T-helper 1 cell treated with Interleukin-12 subunit alpha and Interleukin-12 subunit beta and Interleukin-4 antibody, amounts not matched to agents 30 μg/mL and 1 μg/mL, for 36 hours (primary cell): ENCODE data around the gene CCDC188.

Experiments
- H3K27ac Mint-ChIP-seq: one replicate; pipeline ENCODE4 v1.8.0; 2021; ENCODE audit warnings: mild to moderate bottlenecking, mixed read lengths
- H3K27me3 Mint-ChIP-seq: one replicate; pipeline ENCODE4 v1.8.0; 2021; ENCODE audit warnings: low read depth, mixed read lengths
- H3K36me3 Mint-ChIP-seq: one replicate; pipeline ENCODE4 v1.8.0; 2021; ENCODE audit warnings: low read depth, mixed read lengths
- H3K4me1 Mint-ChIP-seq: one replicate; pipeline ENCODE4 v1.8.0; 2021; ENCODE audit warnings: low read depth, mixed read lengths
- H3K4me3 Mint-ChIP-seq: one replicate; pipeline ENCODE4 v1.8.0; 2021; ENCODE audit warnings: mild to moderate bottlenecking, moderate library complexity, mixed read lengths
- H3K9me3 Mint-ChIP-seq: one replicate; pipeline ENCODE4 v1.8.0; 2021; ENCODE audit warnings: mixed read lengths

The CCDC188 gene

GRCh38 chr22:20150381-20151275, at the start of gene CCDC188:
CCDC188 (minus strand) TSS chr22:20151055; CDS start chr22:20150986, 69 bp downstream.
- no peaks in the 10 kb centered on the region for H3K4me1 Mint-ChIP-seq
- no peaks in the 10 kb centered on the region for H3K27me3 Mint-ChIP-seq
- H3K4me3 Mint-ChIP-seq, result no peak within 1 kb of the TSS
- H3K27ac Mint-ChIP-seq, result no peak within 1 kb of the TSS
- H3K36me3 Mint-ChIP-seq, result no peaks in the 10 kb centered on the region
- no peaks in the 10 kb centered on the region for H3K9me3 Mint-ChIP-seq

- H3K4me1 Mint-ChIP-seq, result no peaks in the 10 kb centered on the region
- H3K36me3 Mint-ChIP-seq, result no peaks in the 10 kb centered on the region
- H3K27me3 Mint-ChIP-seq, result no peaks in the 10 kb centered on the region
- no peak overlapping the region for H3K4me3 Mint-ChIP-seq
- no peak overlapping the region for H3K27ac Mint-ChIP-seq
- H3K9me3 Mint-ChIP-seq, result no peaks in the 10 kb centered on the region
These were observed 49.1 kb upstream of the CCDC188 start for GRCh38 chr22:20199906-20200305.

- no peaks in the 10 kb centered on the region for H3K9me3 Mint-ChIP-seq
- no peaks in the 10 kb centered on the region for H3K27me3 Mint-ChIP-seq
These were observed 48.6 kb upstream of the CCDC188 start for GRCh38 chr22:20199413-20199842.

GRCh38 chr22:20198557-20199319, 47.9 kb upstream of the CCDC188 start:
- no peak overlapping the region for H3K4me3 Mint-ChIP-seq
- no peaks in the 10 kb centered on the region for H3K27me3 Mint-ChIP-seq
- no peaks in the 10 kb centered on the region for H3K36me3 Mint-ChIP-seq
- no peaks in the 10 kb centered on the region for H3K4me1 Mint-ChIP-seq
- no peaks in the 10 kb centered on the region for H3K9me3 Mint-ChIP-seq
- peak overlapping the region; percentile 31 for H3K27ac Mint-ChIP-seq

More at GRCh38 chr22:20199413-20199842, 48.6 kb upstream of the CCDC188 start:
- Mint-ChIP-seq H3K4me3 (no peak overlapping the region), H3K36me3 (no peaks in the 10 kb centered on the region), H3K4me1 (no peaks in the 10 kb centered on the region), H3K27ac (no peak overlapping the region)

GRCh38 chr22:20197407-20198030, 46.7 kb upstream of the CCDC188 start:
- no peaks in the 10 kb centered on the region for H3K4me1 Mint-ChIP-seq
- no peaks in the 10 kb centered on the region for H3K27me3 Mint-ChIP-seq
- H3K9me3 Mint-ChIP-seq, result no peaks in the 10 kb centered on the region
- no peaks in the 10 kb centered on the region for H3K36me3 Mint-ChIP-seq
- no peak overlapping the region for H3K27ac Mint-ChIP-seq
- H3K4me3 Mint-ChIP-seq, result no peak overlapping the region

GRCh38 chr22:20196094-20196842, 45.4 kb upstream of the CCDC188 start:
- no peaks in the 10 kb centered on the region for H3K9me3 Mint-ChIP-seq
- no peak overlapping the region for H3K27ac Mint-ChIP-seq
- no peak overlapping the region for H3K4me3 Mint-ChIP-seq
- H3K36me3 Mint-ChIP-seq, result no peaks in the 10 kb centered on the region
- no peaks in the 10 kb centered on the region for H3K4me1 Mint-ChIP-seq
- no peaks in the 10 kb centered on the region for H3K27me3 Mint-ChIP-seq

- Mint-ChIP-seq H3K4me3 (no peak overlapping the region), H3K9me3 (no peaks in the 10 kb centered on the region), H3K27ac (no peak overlapping the region), H3K27me3 (no peaks in the 10 kb centered on the region), H3K36me3 (no peaks in the 10 kb centered on the region), H3K4me1 (no peaks in the 10 kb centered on the region)
These were observed 44.1 kb upstream of the CCDC188 start for GRCh38 chr22:20194681-20195593.

GRCh38 chr22:20193761-20194494, 43.1 kb upstream of the CCDC188 start:
- Mint-ChIP-seq H3K27me3 (no peaks in the 10 kb centered on the region), H3K36me3 (no peaks in the 10 kb centered on the region), H3K9me3 (no peaks in the 10 kb centered on the region), H3K4me1 (no peaks in the 10 kb centered on the region), H3K27ac (no peak overlapping the region), H3K4me3 (no peak overlapping the region)

- Mint-ChIP-seq H3K36me3 (no peaks in the 10 kb centered on the region), H3K4me3 (no peak overlapping the region), H3K9me3 (no peaks in the 10 kb centered on the region), H3K27ac (no peak overlapping the region), H3K4me1 (no peaks in the 10 kb centered on the region), H3K27me3 (no peaks in the 10 kb centered on the region)
These were observed 42.3 kb upstream of the CCDC188 start for GRCh38 chr22:20192972-20193760.

GRCh38 chr22:20192293-20192971, 41.6 kb upstream of the CCDC188 start:
- H3K4me3 Mint-ChIP-seq, result no peak overlapping the region
- no peaks in the 10 kb centered on the region for H3K27me3 Mint-ChIP-seq
- no peaks in the 10 kb centered on the region for H3K9me3 Mint-ChIP-seq
- H3K36me3 Mint-ChIP-seq, result no peaks in the 10 kb centered on the region
- no peak overlapping the region for H3K27ac Mint-ChIP-seq
- H3K4me1 Mint-ChIP-seq, result no peaks in the 10 kb centered on the region

GRCh38 chr22:20191803-20192202, 40.9 kb upstream of the CCDC188 start:
- Mint-ChIP-seq H3K36me3 (no peaks in the 10 kb centered on the region), H3K4me3 (no peak overlapping the region), H3K9me3 (no peaks in the 10 kb centered on the region), H3K27me3 (no peaks in the 10 kb centered on the region), H3K4me1 (no peaks in the 10 kb centered on the region), H3K27ac (no peak overlapping the region)

GRCh38 chr22:20191000-20191515, 40.2 kb upstream of the CCDC188 start:
- Mint-ChIP-seq H3K4me3 (no peak overlapping the region), H3K27ac (no peak overlapping the region), H3K4me1 (no peaks in the 10 kb centered on the region), H3K27me3 (no peaks in the 10 kb centered on the region), H3K36me3 (no peaks in the 10 kb centered on the region), H3K9me3 (no peaks in the 10 kb centered on the region)
